Activated T-helper 1 cell treated with anti-CD3 and anti-CD28 coated beads, Interleukin-12 subunit alpha, Interleukin-12 subunit beta, Interleukin-2, Interleukin-4 antibody, amounts not matched to agents 30 ng/mL and 10 ng/mL and 1 ng/mL, durations not matched to agents 14 hours and 24 hours and 36 hours (primary cell): ENCODE measurements around the gene DOCK10. TPM values are rescaled to one million over a fixed set of nuclear protein-coding genes. Genes with fewer than 3 reads are reported as not detected.
"Not testable (repeated sequence)": the region's sequence is repeated elsewhere in the genome, so short reads cannot be mapped to it uniquely, and the experiment has no call there.

Source experiments
- DNase-seq: peaks from one replicate; pipeline ENCODE4 v3.0.0; 2021; ENCODE audit warnings: low spot score
- H3K27ac Mint-ChIP-seq: one replicate; pipeline ENCODE4 v1.8.0; 2021; ENCODE audit warnings: mild to moderate bottlenecking, mixed read lengths
- H3K27me3 Mint-ChIP-seq: one replicate; pipeline ENCODE4 v1.8.0; 2022; ENCODE audit warnings: mild to moderate bottlenecking, moderate library complexity, mixed read lengths; ENCODE audit not compliant: insufficient read depth
- H3K36me3 Mint-ChIP-seq: one replicate; pipeline ENCODE4 v1.8.0; 2021; ENCODE audit warnings: low read depth, mixed read lengths
- H3K4me1 Mint-ChIP-seq: one replicate; pipeline ENCODE4 v1.8.0; 2021; ENCODE audit warnings: low read depth, mixed read lengths
- H3K4me3 Mint-ChIP-seq: one replicate; pipeline ENCODE4 v1.8.0; 2021; ENCODE audit warnings: mild to moderate bottlenecking, moderate library complexity, mixed read lengths
- H3K9me3 Mint-ChIP-seq: one replicate; pipeline ENCODE4 v1.8.0; 2021; ENCODE audit warnings: mixed read lengths
- intact Hi-C: fragments of 100-400 bp; cut with micrococcal nuclease; formaldehyde crosslinking; loops from one replicate; pipeline ENCODE4 v1.15.1; 2024
- total RNA-seq: library from RNA; stranded (reverse); gene quantifications from 2 replicates; pipeline ENCODE4 v1.2.3, GENCODE V29; 2022

The DOCK10 gene
- total RNA-seq, 1 donor from 2014 or later: 159 TPM

DNA sequence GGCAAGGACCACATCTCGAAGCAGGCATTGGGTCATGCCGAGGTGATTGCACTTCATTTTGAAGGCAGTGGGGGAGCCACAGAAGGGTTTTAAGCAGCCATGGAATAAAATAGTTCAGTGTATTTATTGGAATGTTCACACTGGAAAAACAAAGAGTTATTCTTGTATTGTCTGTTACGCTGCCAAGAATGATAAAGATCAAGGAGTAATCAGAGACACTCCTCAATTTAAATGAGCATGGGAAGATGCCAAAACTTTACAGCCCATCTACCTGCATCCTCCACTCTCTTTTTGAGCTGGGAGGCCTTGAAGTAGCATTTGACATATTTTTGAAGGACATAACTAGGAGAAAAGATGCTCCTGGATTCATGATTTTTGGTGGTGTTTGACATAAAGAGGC lies 112.8 kb downstream of the DOCK10 start:
- peaks cover 100% of the 10 kb centered on the region for H3K4me1 Mint-ChIP-seq
- no peaks in the 10 kb centered on the region for H3K27me3 Mint-ChIP-seq
- intact Hi-C loops: no loop called here
- peak overlapping the region; percentile 54 for H3K4me3 Mint-ChIP-seq
- no peaks in the 10 kb centered on the region for H3K9me3 Mint-ChIP-seq
- DNase-seq: no peak
- H3K36me3 Mint-ChIP-seq: peaks cover 65% of the 10 kb centered on the region
- peak overlapping the region; percentile 99 for H3K27ac Mint-ChIP-seq

DNA sequence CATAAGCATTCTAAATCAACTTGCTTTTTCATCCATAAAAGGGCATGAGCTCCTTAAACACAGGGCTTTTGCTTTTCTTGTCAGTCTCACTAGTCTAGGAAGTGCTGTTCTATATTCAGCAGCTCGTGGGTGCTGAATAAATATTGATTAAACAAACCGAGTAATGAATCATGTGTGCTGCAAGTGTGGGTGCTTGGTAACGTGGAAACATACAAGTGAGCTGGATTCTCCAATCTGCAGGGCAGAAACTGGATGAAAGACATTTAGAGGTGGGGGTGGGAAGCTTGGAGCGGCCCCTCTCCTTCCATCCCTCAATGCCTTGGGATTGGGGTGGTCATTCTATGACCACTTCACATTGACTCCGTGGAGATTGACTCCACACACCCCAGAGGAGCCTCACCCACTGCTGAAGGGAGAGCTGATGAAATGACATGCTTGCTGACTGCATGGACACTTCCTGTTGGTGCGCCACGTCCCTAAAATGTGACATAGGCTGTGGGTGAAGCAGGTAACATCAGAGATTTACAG lies 114.6 kb downstream of the DOCK10 start:
- H3K36me3 Mint-ChIP-seq: peaks cover 67% of the 10 kb centered on the region
- intact Hi-C loops: loop anchor here (1.0 kb wide), 1 partner anchor 30 kb away; no protein-coding TSS in a partner anchor
- peak overlapping the region; percentile 99 for H3K27ac Mint-ChIP-seq
- H3K4me1 Mint-ChIP-seq: peaks cover 99% of the 10 kb centered on the region
- DNase-seq: peak; percentile 64
- no peaks in the 10 kb centered on the region for H3K27me3 Mint-ChIP-seq
- H3K9me3 Mint-ChIP-seq: no peaks in the 10 kb centered on the region
- H3K4me3 Mint-ChIP-seq: peak overlapping the region; percentile 56

DNA sequence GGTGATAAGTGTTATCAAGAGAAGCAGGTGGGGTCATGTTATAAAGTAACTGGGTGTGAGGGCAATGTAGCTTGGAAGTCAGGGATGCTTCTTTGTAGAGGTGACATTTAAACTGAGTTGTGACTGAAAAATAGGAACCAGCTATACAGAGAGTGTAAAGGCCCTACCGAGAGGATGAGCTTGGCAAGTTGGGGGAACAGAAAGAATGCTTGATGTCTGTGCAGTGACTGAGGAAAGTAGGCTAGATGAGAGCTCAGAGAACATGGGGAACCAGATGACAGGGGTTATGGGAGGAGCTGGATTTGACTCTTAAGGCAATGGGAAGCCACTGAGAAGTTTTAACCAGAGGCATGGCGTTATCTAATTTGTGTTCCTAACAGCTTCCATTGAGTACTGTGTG lies 115.3 kb downstream of the DOCK10 start:
- H3K4me1 Mint-ChIP-seq: peaks cover 99% of the 10 kb centered on the region
- H3K4me3 Mint-ChIP-seq: peak overlapping the region; percentile 56
- no peaks in the 10 kb centered on the region for H3K9me3 Mint-ChIP-seq
- DNase-seq: no peak
- peak overlapping the region; percentile 99 for H3K27ac Mint-ChIP-seq
- no peaks in the 10 kb centered on the region for H3K27me3 Mint-ChIP-seq
- intact Hi-C loops: loop anchor here (1.0 kb wide), 1 partner anchor 30 kb away; no protein-coding TSS in a partner anchor
- H3K36me3 Mint-ChIP-seq: peaks cover 62% of the 10 kb centered on the region

DNA sequence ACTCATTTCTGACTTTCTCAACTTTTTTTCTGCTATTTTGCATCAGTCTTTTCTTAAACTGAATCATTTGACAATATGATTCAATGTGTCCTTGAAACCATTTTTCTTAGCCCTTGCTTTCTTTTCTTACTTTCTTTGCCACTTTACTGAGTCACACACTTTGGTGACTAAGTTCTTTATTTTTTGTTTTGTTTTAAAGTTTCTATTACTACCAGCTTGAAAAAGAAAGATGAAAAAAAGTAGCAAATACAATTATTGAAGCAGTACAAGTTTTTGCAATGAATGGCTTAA lies 116.5 kb downstream of the DOCK10 start:
- Mint-ChIP-seq H3K27me3 (no peaks in the 10 kb centered on the region), H3K4me3 (peak overlapping the region; percentile 79), H3K9me3 (no peaks in the 10 kb centered on the region), H3K4me1 (peaks cover 87% of the 10 kb centered on the region), H3K27ac (peak overlapping the region; percentile 99), H3K36me3 (peaks cover 52% of the 10 kb centered on the region)
- DNase-seq: no peak
- intact Hi-C loops: loop anchor here (1.0 to 2.0 kb wide), 9 partner anchors 13 to 401 kb away; no protein-coding TSS in a partner anchor

DNA sequence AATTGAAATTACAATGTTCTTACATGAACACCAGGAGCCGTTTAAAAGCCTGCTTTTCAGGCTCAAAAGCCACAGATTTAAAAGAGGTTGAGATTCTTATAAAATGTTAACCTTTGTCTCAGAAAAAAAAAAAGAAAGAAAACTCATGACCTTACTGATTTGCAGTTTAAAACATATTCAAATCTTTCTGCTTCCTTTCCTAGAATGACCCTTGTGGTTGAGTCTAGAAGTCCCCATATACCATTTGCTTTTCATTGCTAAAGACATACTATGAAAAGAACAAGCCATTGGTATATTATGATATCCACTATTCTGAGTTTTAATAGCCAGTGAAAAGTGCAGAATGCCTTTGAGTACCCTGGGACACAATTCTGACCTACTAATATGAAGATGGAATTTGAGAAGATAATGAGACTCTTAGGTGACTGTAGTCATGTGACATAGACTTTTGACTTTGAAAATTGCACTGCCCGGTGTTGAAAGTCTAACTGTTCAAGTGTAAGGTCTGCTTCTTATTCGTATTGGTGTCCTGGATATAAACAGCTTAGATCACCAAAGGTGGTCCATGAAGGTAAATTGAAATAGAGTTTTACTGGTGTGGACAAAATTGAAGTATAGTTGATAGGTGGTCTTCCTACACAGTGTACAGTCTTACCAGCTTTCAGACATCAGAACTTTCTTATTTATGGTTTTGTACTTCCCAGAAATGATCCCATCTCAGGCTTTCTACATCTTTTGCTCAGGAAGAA lies 117.0 kb downstream of the DOCK10 start:
- Mint-ChIP-seq H3K4me1 (peaks cover 81% of the 10 kb centered on the region), H3K9me3 (no peaks in the 10 kb centered on the region), H3K4me3 (peak overlapping the region; percentile 79), H3K27me3 (no peaks in the 10 kb centered on the region), H3K27ac (peak overlapping the region; percentile 99), H3K36me3 (peaks cover 47% of the 10 kb centered on the region)
- intact Hi-C loops: loop anchor here (1.0 to 2.0 kb wide), 9 partner anchors 13 to 401 kb away; no protein-coding TSS in a partner anchor
- DNase-seq: no peak

DNA sequence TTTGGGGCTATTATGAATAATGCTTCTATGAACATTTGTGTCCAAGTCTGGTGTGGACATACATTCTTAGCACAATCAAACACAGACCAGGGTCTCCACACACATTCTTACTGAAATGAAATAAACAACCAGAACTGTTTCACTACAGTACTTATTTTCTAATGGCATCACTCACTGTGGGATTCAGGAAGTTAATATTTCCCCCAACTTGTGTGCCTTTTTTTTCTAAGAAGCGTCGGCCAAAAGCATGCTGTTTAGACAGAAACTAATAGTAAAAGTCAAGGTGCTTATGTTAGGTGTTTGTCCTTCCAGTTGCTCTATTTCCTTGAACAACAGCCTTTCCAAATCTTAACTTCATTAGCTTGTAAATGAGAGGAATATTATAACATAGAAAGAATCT lies 117.6 kb downstream of the DOCK10 start:
- Mint-ChIP-seq H3K9me3 (no peaks in the 10 kb centered on the region), H3K27me3 (no peaks in the 10 kb centered on the region)
- no peak for DNase-seq

DNA sequence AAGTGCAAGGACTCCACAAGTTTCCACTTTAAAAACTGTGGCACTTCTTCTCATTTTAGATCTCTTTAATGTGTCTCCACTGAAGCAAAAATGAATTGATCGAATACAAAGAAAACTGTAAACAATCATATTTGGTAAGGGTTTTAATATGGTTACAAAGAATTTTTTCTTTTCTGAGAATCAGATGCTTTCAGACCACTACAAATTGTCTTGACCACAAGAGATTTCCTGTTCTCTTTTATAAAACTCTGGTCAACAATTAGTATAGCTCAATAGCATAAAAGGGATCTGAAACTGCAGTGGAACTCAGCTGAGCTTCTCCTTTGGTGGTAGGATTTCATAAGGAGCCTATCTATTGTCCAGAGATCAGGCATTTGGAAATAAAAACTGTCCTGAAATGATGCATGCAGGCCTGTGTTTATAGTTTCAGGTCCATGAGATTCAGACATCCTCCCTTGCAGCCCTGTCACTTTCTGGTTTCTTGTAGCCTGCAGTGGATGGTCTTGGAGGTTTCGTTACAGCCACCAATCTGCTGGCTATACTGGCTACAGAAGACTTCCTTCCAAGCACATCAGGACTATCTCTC lies 120.0 kb downstream of the DOCK10 start:
- no peaks in the 10 kb centered on the region for H3K27me3 Mint-ChIP-seq
- peak overlapping the region; percentile 62 for H3K27ac Mint-ChIP-seq
- no peak overlapping the region for H3K4me3 Mint-ChIP-seq
- H3K4me1 Mint-ChIP-seq: peaks cover 51% of the 10 kb centered on the region
- intact Hi-C loops: no loop called here
- no peak for DNase-seq
- H3K36me3 Mint-ChIP-seq: peaks cover 27% of the 10 kb centered on the region
- H3K9me3 Mint-ChIP-seq: no peaks in the 10 kb centered on the region

More for the DNA sequence above, 117.6 kb downstream of the DOCK10 start:
- Mint-ChIP-seq H3K4me3 (peak overlapping the region; percentile 79), H3K4me1 (peaks cover 75% of the 10 kb centered on the region), H3K36me3 (peaks cover 44% of the 10 kb centered on the region), H3K27ac (peak overlapping the region; percentile 99)
- intact Hi-C loops: loop anchor here (1.0 to 2.0 kb wide), 9 partner anchors 14 to 400 kb away; no protein-coding TSS in a partner anchor

DNA sequence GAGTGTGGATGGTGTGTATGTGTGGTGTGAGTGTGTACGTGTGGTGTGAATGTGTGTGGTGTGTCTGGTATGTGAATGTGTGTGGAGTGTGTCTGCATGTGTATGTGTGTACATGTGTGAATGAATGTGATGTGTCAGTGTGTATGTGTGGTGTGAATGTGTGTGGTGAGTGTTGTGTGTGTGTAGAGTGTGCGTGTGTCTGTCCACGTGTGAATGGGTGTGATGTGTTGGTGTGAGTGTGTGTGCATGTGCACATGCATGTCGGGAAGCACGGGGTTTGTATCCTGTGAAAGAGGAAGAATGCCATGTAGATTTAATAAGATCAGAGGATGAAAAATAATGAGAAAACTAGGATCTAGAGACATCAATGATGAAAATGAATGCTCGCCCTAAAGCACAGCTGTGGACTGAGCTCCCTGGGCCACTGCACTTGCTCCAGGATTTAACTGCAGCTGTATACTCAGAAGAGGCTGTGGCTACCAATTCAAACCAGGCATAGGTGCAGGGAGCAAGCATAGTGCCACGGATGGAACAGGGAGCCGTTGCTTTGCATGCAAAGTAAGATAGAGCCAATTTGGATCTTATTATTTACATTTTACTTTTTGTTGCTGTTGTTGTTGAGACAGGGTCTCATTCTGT lies 122.7 kb downstream of the DOCK10 start:
- no peaks in the 10 kb centered on the region for H3K27me3 Mint-ChIP-seq
- peaks cover 25% of the 10 kb centered on the region for H3K4me1 Mint-ChIP-seq
- no peaks in the 10 kb centered on the region for H3K9me3 Mint-ChIP-seq
- H3K4me3 Mint-ChIP-seq: no peak overlapping the region
- no peak overlapping the region for H3K27ac Mint-ChIP-seq
- peaks cover 21% of the 10 kb centered on the region for H3K36me3 Mint-ChIP-seq
- DNase-seq: no peak
- intact Hi-C loops: no loop called here

DNA sequence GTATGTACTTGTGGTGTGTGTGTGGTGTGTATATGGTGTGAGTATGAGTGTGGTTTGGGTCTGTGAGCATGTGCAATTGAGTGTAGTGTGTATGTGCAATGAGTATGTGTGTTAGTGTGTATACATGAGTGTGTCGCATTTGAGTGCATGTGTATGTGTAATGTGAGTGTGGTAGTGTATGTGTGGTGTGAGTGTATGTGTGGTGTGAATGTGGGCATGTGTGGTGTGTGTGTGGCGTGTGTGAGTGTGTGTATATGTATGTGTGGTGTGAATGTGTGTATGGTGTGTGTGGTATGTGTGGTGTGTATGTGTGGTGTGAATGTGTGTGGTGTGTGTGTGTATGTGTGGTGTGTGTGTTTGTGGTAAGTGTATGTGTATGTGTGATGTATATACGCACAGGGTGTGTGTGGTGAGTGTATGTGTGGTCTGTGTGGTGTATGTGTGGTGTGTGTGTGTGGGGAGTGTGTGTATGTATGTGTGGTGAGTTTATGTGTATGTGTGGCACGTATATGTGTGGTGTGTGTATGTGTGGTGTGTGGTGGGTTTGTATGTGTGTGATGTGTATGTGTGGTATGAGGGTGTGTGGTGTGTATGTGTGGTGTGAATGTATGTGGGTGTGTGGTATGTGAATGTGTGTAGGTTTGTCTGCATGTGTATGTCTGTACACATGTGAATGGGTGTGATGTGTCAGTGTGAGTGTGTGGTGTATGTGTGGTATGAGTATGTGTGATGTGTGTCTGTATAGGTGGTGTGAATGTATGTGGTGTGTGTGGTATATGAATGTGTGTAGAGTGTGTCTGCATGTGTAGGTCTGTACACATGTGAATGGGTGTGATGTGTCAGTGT lies 123.4 kb downstream of the DOCK10 start:
- intact Hi-C loops: no loop called here
- no peaks in the 10 kb centered on the region for H3K9me3 Mint-ChIP-seq
- no peak overlapping the region for H3K27ac Mint-ChIP-seq
- peaks cover 17% of the 10 kb centered on the region for H3K4me1 Mint-ChIP-seq
- H3K36me3 Mint-ChIP-seq: peaks cover 14% of the 10 kb centered on the region
- no peak overlapping the region for H3K4me3 Mint-ChIP-seq
- no peak for DNase-seq
- H3K27me3 Mint-ChIP-seq: no peaks in the 10 kb centered on the region

DNA sequence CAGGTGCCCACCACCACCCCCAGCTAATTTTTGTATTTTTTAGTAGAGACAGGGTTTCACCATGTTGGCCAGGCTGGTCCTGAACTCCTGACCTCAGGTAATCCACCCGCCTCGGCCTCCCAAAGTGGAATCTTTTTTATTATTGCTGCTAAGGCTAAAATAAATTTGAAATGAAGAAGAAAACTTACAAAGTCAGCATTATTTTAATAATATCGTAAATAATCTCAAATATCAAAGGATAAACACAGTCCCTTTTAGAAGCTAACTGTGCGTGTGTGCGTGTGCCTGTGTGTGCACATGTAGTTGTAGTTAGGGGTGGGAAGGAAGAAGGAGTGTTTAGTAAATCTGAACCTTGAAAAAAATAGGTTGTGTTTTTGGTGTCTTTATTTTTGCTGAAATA lies 125.0 kb downstream of the DOCK10 start:
- intact Hi-C loops, H3K27ac Mint-ChIP-seq, H3K27me3 Mint-ChIP-seq: not testable (repeated sequence)

DNA sequence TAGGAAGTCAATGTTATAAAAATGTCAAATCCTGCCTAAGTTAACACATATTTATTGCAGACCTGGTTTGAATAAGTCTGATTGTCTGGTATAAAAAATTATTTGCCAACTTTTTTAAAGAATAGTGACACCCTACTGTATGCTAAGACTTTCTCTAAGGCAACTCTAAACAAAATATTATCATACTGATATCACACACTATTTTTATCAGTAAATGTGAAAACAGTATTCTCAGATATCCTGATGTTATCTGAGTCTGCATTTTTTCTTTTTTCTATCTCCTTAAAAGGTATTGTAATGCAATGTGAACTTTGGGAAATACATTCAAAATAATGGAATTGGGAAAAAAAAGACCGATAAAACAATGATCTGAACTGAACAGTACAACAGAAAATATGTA lies 127.1 kb downstream of the DOCK10 start:
- Mint-ChIP-seq H3K36me3 (peaks cover 20% of the 10 kb centered on the region), H3K27ac (no peak overlapping the region), H3K9me3 (no peaks in the 10 kb centered on the region), H3K4me3 (no peak overlapping the region), H3K27me3 (no peaks in the 10 kb centered on the region), H3K4me1 (peaks cover 16% of the 10 kb centered on the region)
- no peak for DNase-seq
- intact Hi-C loops: no loop called here

More for the DNA sequence above, 125.0 kb downstream of the DOCK10 start:
- not testable (repeated sequence) for DNase-seq, H3K4me1 Mint-ChIP-seq, H3K4me3 Mint-ChIP-seq, H3K9me3 Mint-ChIP-seq
- H3K36me3 Mint-ChIP-seq: peaks cover 15% of the 10 kb centered on the region

DNA sequence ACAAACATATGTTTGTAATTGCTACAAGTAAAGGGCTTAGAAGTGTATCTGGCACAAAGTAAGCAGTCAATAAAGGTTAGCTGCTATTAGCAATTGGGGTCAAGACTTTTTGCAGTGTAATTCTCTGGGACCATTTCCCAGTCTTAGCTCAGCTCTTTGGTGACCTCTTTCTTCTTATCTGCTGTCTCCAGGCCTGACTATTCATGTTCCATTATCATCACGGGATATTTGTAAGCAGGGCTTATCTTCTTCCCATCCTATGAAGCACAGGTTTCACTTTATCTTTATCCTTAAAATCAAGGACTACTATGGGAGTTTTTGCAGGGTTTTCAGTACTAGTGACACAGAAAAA lies 131.7 kb downstream of the DOCK10 start:
- H3K4me3 Mint-ChIP-seq: no peak overlapping the region
- H3K9me3 Mint-ChIP-seq: no peaks in the 10 kb centered on the region
- H3K4me1 Mint-ChIP-seq: peaks cover 53% of the 10 kb centered on the region
- DNase-seq: no peak
- H3K36me3 Mint-ChIP-seq: peaks cover 41% of the 10 kb centered on the region
- intact Hi-C loops: loop anchor here (2.0 kb wide), 1 partner anchor 14 kb away; no protein-coding TSS in a partner anchor
- no peaks in the 10 kb centered on the region for H3K27me3 Mint-ChIP-seq
- peak overlapping the region; percentile 55 for H3K27ac Mint-ChIP-seq
